Gastroesophageal sphincter (tissue), 4 donors: ENCODE data around the gene PRKAR2B. TPM values are rescaled to one million over a fixed set of nuclear protein-coding genes. Genes with fewer than 3 reads are reported as not detected.

Source experiments
- ATAC-seq: fragments of 150-250 bp; one replicate; pipeline ENCODE4 v1.9.1; 2016; ENCODE audit warnings: mild to moderate bottlenecking, moderate library complexity
- H3K27ac ChIP-seq, 4 donors: fragments of 200-600 bp; sonication (generic) in 3 of 4; 1 replicate in 3 of 4; 2 replicates in 1 of 4; pipeline ENCODE4 v1.5.1; 2016 to 2019
- H3K27me3 ChIP-seq: fragments of 200-600 bp; sonication (generic); one replicate; pipeline ENCODE4 v1.5.1; 2019
- H3K36me3 ChIP-seq, 2 donors: fragments of 200-600 bp; sonication (generic); one replicate each; pipeline ENCODE4 v1.5.1; 2019; ENCODE audit warnings: control low read depth in 1 of 2
- H3K4me1 ChIP-seq, 3 donors: fragments of 200-600 bp; sonication (generic); 1 replicate in 2 of 3; 2 replicates in 1 of 3; pipeline ENCODE4 v1.5.1; 2016 to 2019; ENCODE audit warnings: control low read depth in 2 of 3
- H3K4me3 ChIP-seq, 2 donors: fragments of 200-600 bp; sonication (generic); one replicate each; pipeline ENCODE4 v1.5.1; 2019; ENCODE audit warnings: mild to moderate bottlenecking in 1 of 2, moderate library complexity in 1 of 2
- H3K9me3 ChIP-seq, 3 donors: fragments of 200-600 bp; sonication (generic); one replicate each; pipeline ENCODE4 v1.5.1; 2017 to 2019; ENCODE audit warnings: control low read depth in 2 of 3
- EP300 ChIP-seq: sonication (generic); formaldehyde crosslinking; IDR thresholded peaks from one replicate; pipeline ENCODE4 v1.6.1; 2017; ENCODE audit warnings: antibody characterized with exemption, mild to moderate bottlenecking
- POLR2A ChIP-seq, 2 donors: fragments of 450-650 bp; IDR thresholded peaks; one replicate each; pipeline ENCODE4 v1.6.1; 2017; ENCODE audit warnings: antibody characterized with exemption in 2 of 2, mild to moderate bottlenecking in 2 of 2, moderate library complexity in 1 of 2
- POLR2AphosphoS5 ChIP-seq: sonication (generic); formaldehyde crosslinking; IDR thresholded peaks from one replicate; pipeline ENCODE4 v1.6.1; 2017; ENCODE audit warnings: antibody characterized with exemption
- WGBS, 2 donors: methylation state at CpG; one replicate each; pipeline ENCODE4 v1.1.5; 2018; ENCODE audit warnings: low coverage in 1 of 2; 5-methylcytosine and 5-hydroxymethylcytosine counted together
- total RNA-seq, 4 donors: library from RNA; depleted of rRNA; stranded (reverse); fragments of >200 nt; gene quantifications; one replicate each; pipeline ENCODE4 v1.1.0, GENCODE V29; 2016
- TF ChIP-seq, protein P1 (sequence below), 4 experiments: fragments of 200-600 bp in 2 of 4; fragments of 450-650 bp in 2 of 4; sonication (generic) in 1 of 4; IDR thresholded peaks; one replicate each; pipeline ENCODE4 v1.5.1; 2017 to 2019; ENCODE audit warnings: antibody characterized with exemption in 4 of 4, mild to moderate bottlenecking in 2 of 4, moderate library complexity in 2 of 4

Gene PRKAR2B
- total RNA-seq, 4 donors from 2014 or later, result 83.5 to 160 (median 119) TPM

GRCh38 chr7:107043491-107043890 is 1.0 kb upstream of the PRKAR2B start:
- 17 to 34% methylated on average over 3 to 4 of the region's 4 CpGs for WGBS, 2 donors
- no peaks in the 10 kb centered on the region for H3K9me3 ChIP-seq
- H3K27me3 ChIP-seq, result no peaks in the 10 kb centered on the region
- H3K4me1 ChIP-seq, result peaks cover 0 to 40% (median 7%) of the 10 kb centered on the region in 3 donors
- no peak overlapping the region for H3K4me3 ChIP-seq
- TF ChIP-seq, protein P1, sequence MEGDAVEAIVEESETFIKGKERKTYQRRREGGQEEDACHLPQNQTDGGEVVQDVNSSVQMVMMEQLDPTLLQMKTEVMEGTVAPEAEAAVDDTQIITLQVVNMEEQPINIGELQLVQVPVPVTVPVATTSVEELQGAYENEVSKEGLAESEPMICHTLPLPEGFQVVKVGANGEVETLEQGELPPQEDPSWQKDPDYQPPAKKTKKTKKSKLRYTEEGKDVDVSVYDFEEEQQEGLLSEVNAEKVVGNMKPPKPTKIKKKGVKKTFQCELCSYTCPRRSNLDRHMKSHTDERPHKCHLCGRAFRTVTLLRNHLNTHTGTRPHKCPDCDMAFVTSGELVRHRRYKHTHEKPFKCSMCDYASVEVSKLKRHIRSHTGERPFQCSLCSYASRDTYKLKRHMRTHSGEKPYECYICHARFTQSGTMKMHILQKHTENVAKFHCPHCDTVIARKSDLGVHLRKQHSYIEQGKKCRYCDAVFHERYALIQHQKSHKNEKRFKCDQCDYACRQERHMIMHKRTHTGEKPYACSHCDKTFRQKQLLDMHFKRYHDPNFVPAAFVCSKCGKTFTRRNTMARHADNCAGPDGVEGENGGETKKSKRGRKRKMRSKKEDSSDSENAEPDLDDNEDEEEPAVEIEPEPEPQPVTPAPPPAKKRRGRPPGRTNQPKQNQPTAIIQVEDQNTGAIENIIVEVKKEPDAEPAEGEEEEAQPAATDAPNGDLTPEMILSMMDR (IDR thresholded peaks at IDR 0.05), result no peak
- TF ChIP-seq POLR2AphosphoS5, result no peak
- ATAC-seq, result no peak
- no peaks in the 10 kb centered on the region for H3K36me3 ChIP-seq
- H3K27ac ChIP-seq, result peak overlapping the region; percentile 54 to 91 (median 88)

GRCh38 chr7:107043921-107044346 is 571 bp upstream of the PRKAR2B start:
- H3K36me3 ChIP-seq, result no peaks in the 10 kb centered on the region
- ATAC-seq, result no peak
- peak overlapping the region; percentile 54 to 91 (median 88) for H3K27ac ChIP-seq
- no peaks in the 10 kb centered on the region for H3K9me3 ChIP-seq
- 11 to 22% methylated on average over 2 to 6 of the region's 6 CpGs for WGBS, 2 donors
- TF ChIP-seq, protein P1 (IDR thresholded peaks at IDR 0.05), result no peak
- TF ChIP-seq POLR2AphosphoS5, result no peak
- no peak for TF ChIP-seq POLR2A (IDR thresholded peaks at IDR 0.05)
- TF ChIP-seq EP300, result no peak
- peak overlapping the region; percentile 46 to 88 for H3K4me3 ChIP-seq
- peaks cover 0 to 45% (median 7%) of the 10 kb centered on the region in 3 donors for H3K4me1 ChIP-seq
- H3K27me3 ChIP-seq, result no peaks in the 10 kb centered on the region

GRCh38 chr7:107045195-107045960 is 873 bp downstream of the PRKAR2B start:
- no peak for TF ChIP-seq EP300
- no peaks in the 10 kb centered on the region for H3K27me3 ChIP-seq
- no peaks in the 10 kb centered on the region for H3K36me3 ChIP-seq
- peak overlapping the region; percentile 11 to 91 (median 88) for H3K27ac ChIP-seq
- WGBS, 2 donors, result 0% methylated on average over 12 to 22 of the region's 29 CpGs
- no peaks in the 10 kb centered on the region for H3K9me3 ChIP-seq
- no peak for ATAC-seq
- peaks cover 0 to 53% (median 7%) of the 10 kb centered on the region in 3 donors for H3K4me1 ChIP-seq
- H3K4me3 ChIP-seq, result peak overlapping the region; percentile 83 to 88

DNA sequence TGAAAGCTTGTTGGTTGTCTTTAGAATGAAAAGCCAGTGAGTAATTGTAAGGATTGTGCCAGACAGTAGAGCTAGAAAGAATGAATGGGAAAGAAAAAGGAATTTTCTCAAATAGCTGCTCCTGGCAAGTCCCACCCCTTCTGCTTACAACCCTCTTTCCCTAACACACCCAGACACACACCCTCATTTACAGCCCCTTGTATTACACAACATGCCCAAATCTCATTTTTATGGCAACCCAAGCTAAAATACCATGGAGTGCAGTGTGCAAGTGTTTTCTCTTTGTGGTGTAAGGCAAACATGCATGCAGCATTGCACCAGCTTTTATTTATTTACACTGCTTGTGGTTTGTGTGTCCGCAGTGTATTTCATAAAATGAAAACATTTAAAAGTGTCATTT is 1.5 kb downstream of the PRKAR2B start:
- no peak for ATAC-seq
- Histone ChIP-seq H3K27me3 (no peaks in the 10 kb centered on the region), H3K9me3 (no peaks in the 10 kb centered on the region), H3K27ac (peak overlapping the region in 1 of 4 donors; percentile 91), H3K4me3 (peak overlapping the region; percentile 83 to 88), H3K36me3 (no peaks in the 10 kb centered on the region), H3K4me1 (peaks cover 0 to 59% (median 7%) of the 10 kb centered on the region in 3 donors)
- WGBS, 2 donors, result 29 to 55% methylated on average over 1 of the region's 1 CpG
- TF ChIP-seq POLR2AphosphoS5 (no peak), EP300 (no peak), POLR2A (IDR thresholded peaks at IDR 0.05) (no peak)
- TF ChIP-seq, protein P1 (IDR thresholded peaks at IDR 0.05), result no peak

DNA sequence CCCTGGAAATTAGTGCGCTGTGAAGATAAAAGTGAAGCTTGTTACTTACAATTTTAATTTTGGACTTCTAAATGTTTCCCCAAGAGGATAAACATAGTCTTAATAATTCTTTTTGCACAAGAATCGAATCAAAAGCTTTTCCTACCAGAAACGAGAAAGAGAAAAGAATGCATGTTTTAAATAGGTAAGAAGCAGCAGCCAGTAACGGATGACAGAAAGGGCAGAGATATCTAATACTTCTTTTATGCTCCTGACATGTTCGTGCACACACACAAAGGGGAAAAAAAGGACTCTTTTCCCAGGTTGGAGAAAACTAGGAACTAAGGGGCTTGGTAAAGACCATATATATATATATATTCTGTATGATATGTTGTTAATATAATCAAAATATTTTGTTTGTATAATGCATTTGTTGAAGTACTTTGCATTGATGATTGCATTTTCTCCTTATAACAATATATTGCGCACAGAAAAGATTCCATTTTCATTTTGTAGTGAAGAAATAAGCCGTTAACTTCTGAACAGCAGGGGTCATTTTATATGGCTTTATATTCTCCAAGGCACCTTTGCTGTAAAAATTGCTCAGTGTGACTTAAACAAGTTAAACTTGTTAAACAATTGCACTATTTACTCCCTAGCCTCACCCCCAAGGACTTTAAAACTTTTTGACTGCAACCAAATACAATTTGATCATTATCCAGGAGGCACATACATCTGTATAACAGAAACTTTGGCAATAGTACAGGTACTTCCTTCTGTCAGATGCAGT is 2.2 kb downstream of the PRKAR2B start:
- TF ChIP-seq, protein P1 (IDR thresholded peaks at IDR 0.05), result no peak
- TF ChIP-seq POLR2AphosphoS5, result no peak
- TF ChIP-seq POLR2A (IDR thresholded peaks at IDR 0.05), result no peak
- no peaks in the 10 kb centered on the region for H3K9me3 ChIP-seq
- no peaks in the 10 kb centered on the region for H3K27me3 ChIP-seq
- ATAC-seq, result no peak
- H3K27ac ChIP-seq, result no peak overlapping the region
- no peaks in the 10 kb centered on the region for H3K36me3 ChIP-seq
- 58 to 71% methylated on average over 6 to 7 of the region's 7 CpGs for WGBS, 2 donors
- peak overlapping the region in 1 of 2 donors; percentile 88 for H3K4me3 ChIP-seq
- peaks cover 0 to 66% (median 7%) of the 10 kb centered on the region in 3 donors for H3K4me1 ChIP-seq
